Stimulated activated memory B cell treated with anti-CD40 and anti-IgM and Interleukin-4, amounts not matched to agents 10 μg/mL and 1 μg/mL and 100 μg/mL, for 72 hours (primary cell): ENCODE results near the gene VPS13A.

Source experiments
- ATAC-seq: fragments of 150-1000 bp; cut with Tn5 transposase; 2 replicates; pipeline ENCODE4 v1.10.0; 2021
- H3K27ac Mint-ChIP-seq: one replicate; pipeline ENCODE4 v1.8.0; 2022; ENCODE audit warnings: mild to moderate bottlenecking, mixed read lengths
- H3K27me3 Mint-ChIP-seq: one replicate; pipeline ENCODE4 v1.8.0; 2022; ENCODE audit warnings: mixed read lengths
- H3K36me3 Mint-ChIP-seq: one replicate; pipeline ENCODE4 v1.8.0; 2022; ENCODE audit warnings: mixed read lengths
- H3K4me1 Mint-ChIP-seq: one replicate; pipeline ENCODE4 v1.8.0; 2022; ENCODE audit warnings: mixed read lengths
- H3K4me3 Mint-ChIP-seq: one replicate; pipeline ENCODE4 v1.8.0; 2022; ENCODE audit warnings: mild to moderate bottlenecking, moderate library complexity, mixed read lengths
- H3K9me3 Mint-ChIP-seq: one replicate; pipeline ENCODE4 v1.8.0; 2022; ENCODE audit warnings: mixed read lengths

The VPS13A gene

GRCh38 chr9:77462066-77462465, 284.7 kb downstream of the VPS13A start:
- no peak for ATAC-seq
- Mint-ChIP-seq H3K36me3 (no peaks in the 10 kb centered on the region), H3K27me3 (peaks cover 31% of the 10 kb centered on the region), H3K4me3 (no peak overlapping the region), H3K4me1 (peaks cover 9% of the 10 kb centered on the region), H3K9me3 (peaks cover 3% of the 10 kb centered on the region), H3K27ac (no peak overlapping the region)

GRCh38 chr9:77463151-77463550, 285.8 kb downstream of the VPS13A start:
- H3K4me1 Mint-ChIP-seq, result peaks cover 2% of the 10 kb centered on the region

GRCh38 chr9:77464661-77465060, 287.3 kb downstream of the VPS13A start:
- Mint-ChIP-seq H3K9me3 (peaks cover 3% of the 10 kb centered on the region), H3K27ac (no peak overlapping the region), H3K27me3 (peaks cover 24% of the 10 kb centered on the region), H3K36me3 (no peaks in the 10 kb centered on the region), H3K4me1 (no peaks in the 10 kb centered on the region), H3K4me3 (no peak overlapping the region)
- no peak for ATAC-seq

More at GRCh38 chr9:77463151-77463550, 285.8 kb downstream of the VPS13A start:
- Mint-ChIP-seq H3K27me3 (peaks cover 31% of the 10 kb centered on the region), H3K4me3 (no peak overlapping the region), H3K9me3 (peaks cover 3% of the 10 kb centered on the region), H3K36me3 (no peaks in the 10 kb centered on the region), H3K27ac (no peak overlapping the region)
- no peak for ATAC-seq

GRCh38 chr9:77469515-77470231, 292.3 kb downstream of the VPS13A start:
- Mint-ChIP-seq H3K36me3 (no peaks in the 10 kb centered on the region), H3K27me3 (peaks cover 13% of the 10 kb centered on the region), H3K4me1 (no peaks in the 10 kb centered on the region), H3K27ac (no peak overlapping the region), H3K9me3 (peaks cover 8% of the 10 kb centered on the region), H3K4me3 (no peak overlapping the region)
- no peak for ATAC-seq
